Measurements from ENCODE around the gene INPP5A. TPM values are rescaled to one million over a fixed set of nuclear protein-coding genes. Genes with fewer than 3 reads are reported as not detected.

INPP5A gene
- total and polyA plus RNA-seq, 9 of the 15 experiments (the other 6 are each of a cell fraction or from before 2014, with no cell fraction given), result 0.66 to 11.6 (median 7.7) TPM

- TF ChIP-seq E4F1 (CRISPR knock-in tag; IDR thresholded peaks at IDR 0.05; ENCODE audit: borderline replicate concordance), result no peak
- no peak for TF ChIP-seq HEY1 (CRISPR knock-in tag; IDR thresholded peaks at IDR 0.05; ENCODE audit: borderline replicate concordance)
- TF ChIP-seq ARID4B (CRISPR knock-in tag; IDR thresholded peaks at IDR 0.05), result no peak
- no peak for TF ChIP-seq ELK1 (CRISPR knock-in tag; IDR thresholded peaks at IDR 0.05)
- TF ChIP-seq TAF1 (IDR thresholded peaks at IDR 0.05; ENCODE audit: control insufficient read depth, extremely low read depth, insufficient read depth, low read length, severe bottlenecking), result peak; percentile 32
- TF ChIP-seq REST (IDR thresholded peaks at IDR 0.05; ENCODE audit: borderline replicate concordance), result no peak
- no peak for TF ChIP-seq REST (CRISPR knock-in tag; IDR thresholded peaks at IDR 0.05; ENCODE audit: low read depth)
- TF ChIP-seq ZNF184 (CRISPR knock-in tag; IDR thresholded peaks at IDR 0.05), result no peak
These were observed 17.5 kb downstream of the INPP5A start (continued) for GRCh38 chr10:132554991-132555647.

All from K562 (cell line).